ENCODE data around the gene CDS2. TPM values are rescaled to one million over a fixed set of nuclear protein-coding genes. Genes with fewer than 3 reads are reported as not detected.

CDS2 gene
- total and polyA plus RNA-seq, 4 experiments from 2014 or later = 53.7 to 59.8 (median 58.2) TPM

- POLR2A ChIA-PET (ENCODE audit: partially characterized antibody) = no interaction called here
- Mint-ChIP-seq H3K27ac (no peak overlapping the region), H3K9me3 (peaks cover 0 to 15% (median 9%) of the 10 kb centered on the region in 8 donors), H3K36me3 (no peaks in the 10 kb centered on the region), H3K4me3 (no peak overlapping the region), H3K4me1 (no peaks in the 10 kb centered on the region), H3K27me3 (peaks cover 14 to 33% of the 10 kb centered on the region in 2 donors)
- no peaks in the 10 kb centered on the region for H3K27me3 ChIP-seq (ENCODE audit: insufficient read depth, low read length)
- no peak overlapping the region for H3K4me3 ChIP-seq (ENCODE audit: low read length in 2 of 2)
- CTCF ChIA-PET (ENCODE audit: partially characterized antibody) = no interaction called here
- H3K9me3 ChIP-seq (ENCODE audit: control insufficient read depth in 1 of 2, low read length in 2 of 2) = no peaks in the 10 kb centered on the region
- intact Hi-C loops (cut with micrococcal nuclease) = no loop called here
- no peak for DNase-seq
- no peaks in the 10 kb centered on the region for H3K36me3 ChIP-seq (ENCODE audit: insufficient read depth, low read length)
- H3K4me1 ChIP-seq (ENCODE audit: insufficient read depth, low read length) = no peaks in the 10 kb centered on the region
- H3K27ac ChIP-seq (ENCODE audit: low read depth, low read length) = no peak overlapping the region
Observed at GRCh38 chr20:5234978-5235377, 108.2 kb downstream of the CDS2 start.

Other genes starting within 250 kb of the CDS2 start
- gene SLC23A2, start 125.5 kb upstream of the CDS2 start, total RNA-seq = 10 to 100 TPM; 22.3 to 22.6 TPM
- gene SLC23A2, start 125.5 kb upstream of the CDS2 start, polyA plus RNA-seq = 10 to 100 TPM in 1 of 2 donors, 1 to 10 TPM in 1; 4.3 to 10.9 TPM
- 10 to 100 TPM; 81.6 to 87.3 TPM for gene TMEM230, start 13.9 kb upstream of the CDS2 start, total RNA-seq
- 100 to 1,000 TPM; 215 to 248 TPM for gene TMEM230, start 13.9 kb upstream of the CDS2 start, polyA plus RNA-seq
- gene PCNA, start 7.0 kb upstream of the CDS2 start, total RNA-seq = 10 to 100 TPM; 60.0 to 60.5 TPM
- gene PCNA, start 7.0 kb upstream of the CDS2 start, polyA plus RNA-seq = 10 to 100 TPM; 68.8 to 71.9 TPM
- not detected for gene PROKR2, start 189.9 kb downstream of the CDS2 start, total RNA-seq
- gene PROKR2, start 189.9 kb downstream of the CDS2 start, polyA plus RNA-seq = not detected

All from CD4-positive, alpha-beta memory T cell (primary cell).